ENCODE measurements around the gene DNAJC4.

DNAJC4 gene

DNA sequence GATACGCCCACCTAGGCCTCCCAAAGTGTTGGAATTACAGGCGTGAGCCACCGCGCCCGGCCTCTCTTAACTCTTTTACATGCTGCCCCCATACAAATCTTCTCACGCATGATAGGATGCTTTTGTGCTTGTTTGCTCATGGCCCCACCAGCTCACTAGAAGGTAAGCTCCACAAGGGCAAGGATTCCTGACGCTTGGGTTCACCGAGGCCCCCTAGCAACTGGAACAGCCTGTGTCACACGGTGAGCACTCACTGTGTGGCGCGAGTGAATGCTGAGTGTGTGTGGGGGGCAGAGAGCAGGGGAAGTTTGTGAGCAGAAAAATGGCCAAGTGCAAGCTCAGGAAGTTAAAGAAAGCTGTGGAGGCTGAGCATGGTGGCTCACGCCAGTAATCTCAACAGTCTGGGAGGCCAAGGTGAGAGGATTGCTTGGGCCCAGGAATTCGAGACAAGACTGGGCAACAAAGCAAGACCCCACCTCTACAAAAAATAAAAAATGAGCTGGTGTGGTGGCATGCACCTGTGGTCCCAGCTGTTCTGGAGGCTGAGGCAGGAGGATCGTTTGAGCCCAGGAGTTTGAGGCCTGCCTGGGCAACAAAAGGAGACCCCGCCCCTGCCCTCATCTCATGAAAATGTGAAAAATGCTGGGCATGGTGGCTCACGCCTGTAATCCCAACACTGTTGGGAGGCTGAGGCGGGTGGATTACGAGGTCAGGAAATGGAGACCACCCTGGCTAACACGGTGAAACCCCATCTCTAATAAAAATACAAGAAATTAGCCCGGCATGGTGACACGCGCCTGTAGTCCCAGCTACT, 51.8 kb downstream of the DNAJC4 start:
- Histone ChIP-seq H3K27me3 (ENCODE audit: low read depth) (no peaks in the 10 kb centered on the region), H3K36me3 (replicated peaks) (peaks cover 17% of the 10 kb centered on the region; the same call in 1 of the 2 replicates), H3K9me3 (peaks cover 2% of the 10 kb centered on the region; the same call in 1 of the 2 replicates), H3K4me1 (peaks cover 14% of the 10 kb centered on the region), H3K4me3 (no peak overlapping the region)
- in situ Hi-C loops (cut with MboI; ENCODE audit: low sequenced_read_pairs), result no loop called here
- no peak for DNase-seq (ENCODE audit: low spot score in 2 of 2)

GRCh38 chr11:64283092-64283491, 52.7 kb downstream of the DNAJC4 start:
- Histone ChIP-seq H3K36me3 (replicated peaks) (peaks cover 9% of the 10 kb centered on the region; the same call in 1 of the 2 replicates), H3K4me1 (peaks cover 14% of the 10 kb centered on the region), H3K9me3 (peaks cover 2% of the 10 kb centered on the region; the same call in 1 of the 2 replicates), H3K27me3 (ENCODE audit: low read depth) (no peaks in the 10 kb centered on the region), H3K4me3 (no peak overlapping the region)
- in situ Hi-C loops (cut with MboI; ENCODE audit: low sequenced_read_pairs), result no loop called here
- DNase-seq (ENCODE audit: low spot score in 2 of 2), result no peak
